GM12878 (cell line): Measurements from ENCODE around the gene CHD6. TPM values are rescaled to one million over a fixed set of nuclear protein-coding genes. Genes with fewer than 3 reads are reported as not detected.

Source experiments
- ATAC-seq: fragments of 200-7000 bp; cut with Tn5 transposase; 3 replicates; pipeline ENCODE4 v1.9.1; 2020; ENCODE audit warnings: mild to moderate bottlenecking, moderate library complexity
- BruUV-seq: library from RNA; stranded (reverse); fragments of 400-500 nt; replicated peaks from 2 replicates; lab custom pipeline; 2021; lab: Mats Ljungman, UMichigan
- CTCF ChIA-PET: fragments of 300-600 bp; sonication (Branson Sonifier 250); formaldehyde crosslinking; extraction: SDS; loops from one replicate; lab custom pipeline; 2021; ENCODE audit warnings: inconsistent platforms; lab: Yijun Ruan, JAX
- POLR2A ChIA-PET: fragments of 350-600 bp; formaldehyde crosslinking; extraction: SDS; loops from one replicate; lab custom pipeline; 2021; ENCODE audit warnings: inconsistent platforms; lab: Charles Lee
- RAD21 ChIA-PET: fragments of 300-600 bp; sonication (Branson Sonifier 250); formaldehyde crosslinking; loops from one replicate; lab custom pipeline; 2023; ENCODE audit warnings: antibody characterized with exemption; ENCODE audit not compliant: unreplicated experiment; lab: Charles Lee
- SMC1A ChIA-PET: fragments of 300-600 bp; sonication (Branson Sonifier 250); formaldehyde crosslinking; loops from one replicate; lab custom pipeline; 2023; ENCODE audit not compliant: unreplicated experiment, uncharacterized antibody; lab: Charles Lee
- DNase-seq: peaks from one replicate; pipeline ENCODE4 v3.0.0-alpha.2; 2011; ENCODE audit warnings: low read depth, low spot score
- FAIRE-seq: peaks from 3 replicates; lab custom pipeline; 2011; peaks lifted over from hg19 to GRCh38; lab: Jason Lieb, UNC
- H2AFZ ChIP-seq: 2 replicates; pipeline ENCODE4 v1.6.0; 2011; ENCODE audit warnings: low read depth, low read length, control low read depth; ENCODE audit not compliant: control insufficient read depth
- H3K27ac ChIP-seq: 2 replicates; pipeline ENCODE4 v1.5.1; 2011; ENCODE audit warnings: control low read depth; ENCODE audit not compliant: control insufficient read depth, insufficient read depth
- H3K27me3 ChIP-seq, 2 experiments: replicated peaks in 1 of 2; 2 replicates each; pipeline versions ENCODE4 v1.6.0 to v1.6.1; 2011; ENCODE audit warnings: low read length in 1 of 2; ENCODE audit not compliant: control insufficient read depth in 2 of 2, insufficient read depth in 2 of 2
- H3K36me3 ChIP-seq, 2 experiments: 2 replicates each; pipeline ENCODE4 v1.5.1; 2011; ENCODE audit warnings: low read length in 1 of 2; ENCODE audit not compliant: control insufficient read depth in 2 of 2, insufficient read depth in 2 of 2
- H3K4me1 ChIP-seq: 2 replicates; pipeline ENCODE4 v1.6.1; 2011; ENCODE audit warnings: mild to moderate bottlenecking, low read length, moderate library complexity, mixed read lengths; ENCODE audit not compliant: control insufficient read depth, insufficient read depth
- H3K4me2 ChIP-seq: 2 replicates; pipeline ENCODE4 v1.6.0; 2011; ENCODE audit warnings: control low read depth; ENCODE audit not compliant: control insufficient read depth, insufficient read depth
- H3K4me3 ChIP-seq: fragments of 200-600 bp; sonication (generic); 2 replicates; pipeline ENCODE4 v1.5.1; 2016
- H3K79me2 ChIP-seq: 2 replicates; pipeline ENCODE4 v1.6.0; 2011; ENCODE audit warnings: low read length; ENCODE audit not compliant: control insufficient read depth, insufficient read depth
- H3K9ac ChIP-seq: 2 replicates; pipeline ENCODE4 v1.8.0; 2011; ENCODE audit warnings: low read length, control low read depth, mixed read lengths; ENCODE audit not compliant: control insufficient read depth, insufficient read depth
- H3K9me3 ChIP-seq: replicated peaks from 3 replicates; pipeline ENCODE4 v1.5.1; 2011; ENCODE audit warnings: mild to moderate bottlenecking, low read length; ENCODE audit not compliant: control insufficient read depth, insufficient read depth
- H4K20me1 ChIP-seq: 2 replicates; pipeline ENCODE4 v1.6.0; 2011; ENCODE audit not compliant: control insufficient read depth, insufficient read depth
- CEBPB ChIP-seq, 2 experiments: fragments of 150-350 bp in 1 of 2; IDR thresholded peaks; 2 replicates each; pipeline ENCODE4 v1.6.1; 2012 to 2014; ENCODE audit warnings: low read depth in 2 of 2, low read length in 2 of 2, borderline replicate concordance in 1 of 2, inconsistent platforms in 1 of 2
- CHD4 ChIP-seq: fragments of 200-600 bp; sonication (generic); IDR thresholded peaks from 2 replicates; pipeline ENCODE4 v1.6.1; 2016; ENCODE audit warnings: mild to moderate bottlenecking
- EED ChIP-seq: sonication (generic); IDR thresholded peaks from 2 replicates; pipeline ENCODE4 v1.6.1; 2016; ENCODE audit warnings: antibody characterized with exemption, low read depth
- IKZF1 ChIP-seq: fragments of 450-650 bp; conservative IDR thresholded peaks from 2 replicates; pipeline ENCODE4 v1.6.1; 2017; ENCODE audit warnings: antibody characterized with exemption, mild to moderate bottlenecking
- JUNB ChIP-seq: IDR thresholded peaks from 2 replicates; pipeline ENCODE4 v1.6.1; 2016; ENCODE audit warnings: antibody characterized with exemption, mild to moderate bottlenecking
- POLR2A ChIP-seq: IDR thresholded peaks from 2 replicates; pipeline ENCODE4 v1.6.1; 2011; ENCODE audit warnings: low read depth, mild to moderate bottlenecking, low read length
- SIN3A ChIP-seq: IDR thresholded peaks from 2 replicates; pipeline ENCODE4 v1.6.1; 2012; ENCODE audit warnings: low read depth, low read length, improper control_type of control experiment
- SREBF2 ChIP-seq: IDR thresholded peaks from 2 replicates; pipeline ENCODE4 v1.6.1; 2012; ENCODE audit warnings: mild to moderate bottlenecking, low read length
- SUPT20H ChIP-seq: IDR thresholded peaks from 2 replicates; pipeline ENCODE4 v1.6.1; 2011; ENCODE audit warnings: low read depth, mild to moderate bottlenecking, low read length, moderate library complexity, borderline replicate concordance; ENCODE audit not compliant: control insufficient read depth
- WGBS: methylation state at CpG from one replicate; pipeline ENCODE4 v1.1.6; 2016; ENCODE audit warnings: low lambda C conversion rate; ENCODE audit not compliant: insufficient replicate concordance, insufficient coverage; ENCODE audit errors: missing lambda C conversion rate; 5-methylcytosine and 5-hydroxymethylcytosine counted together
- in situ Hi-C: fragments of 300-500 bp; cut with MboI; formaldehyde crosslinking; loops from 9 replicates; pipeline ENCODE4 v1.14.3; 2018; ENCODE audit warnings: mixed read lengths
- intact Hi-C: fragments of 100-400 bp; cut with micrococcal nuclease; formaldehyde crosslinking; loops from one replicate; pipeline ENCODE4 v1.14.2; 2022; ENCODE audit not compliant: unreplicated experiment
- polyA plus RNA-seq, 11 experiments: library from polyadenylated mRNA; depleted of rRNA in 4 of 11; unstranded in 6 of 11; stranded (reverse) in 5 of 11; fragments of >200 nt; fragmentation: Nextera tagmentation in 4 of 11; fragmentation: Illumina TruSeq in 1 of 11; extraction: Ambion mirVana in 4 of 11; extraction: Trizol in 1 of 11; gene quantifications; 1 replicate in 1 of 11; 2 replicates in 10 of 11; pipeline versions ENCODE4 v1.2.1 to v1.2.3, GENCODE V29; 2011 to 2016; ENCODE audit warnings: inconsistent platforms in 2 of 11, missing spikeins in 2 of 11, low read depth in 1 of 11
- total RNA-seq, 4 experiments: library from RNA; depleted of rRNA in 3 of 4; stranded (reverse); fragments of >200 nt in 3 of 4; fragmentation: Illumina TruSeq in 1 of 4; extraction: Trizol in 1 of 4; gene quantifications; 2 replicates each; pipeline versions ENCODE4 v1.2.1 to v1.2.3, GENCODE V29; 2013 to 2021
- TF ChIP-seq, protein P1 (sequence below), 3 experiments: IDR thresholded peaks in 2 of 3; conservative IDR thresholded peaks in 1 of 3; 2 replicates each; pipeline ENCODE4 v1.5.1; 2011; ENCODE audit warnings: low read depth in 3 of 3, low read length in 3 of 3, mild to moderate bottlenecking in 3 of 3, control low read depth in 2 of 3, moderate library complexity in 2 of 3, inconsistent platforms in 1 of 3, mixed read lengths in 1 of 3; ENCODE audit not compliant: control insufficient read depth in 2 of 3, insufficient read depth in 1 of 3; ENCODE audit errors: extremely low read depth in 1 of 3
- TF ChIP-seq, protein P2 (sequence below): IDR thresholded peaks from 2 replicates; pipeline ENCODE4 v1.6.1; 2011; ENCODE audit warnings: low read depth, mild to moderate bottlenecking, low read length, moderate library complexity, borderline replicate concordance; ENCODE audit errors: extremely low read depth
- TF ChIP-seq, protein P3 (sequence below): fragments of 450-650 bp; IDR thresholded peaks from 2 replicates; pipeline ENCODE4 v1.6.1; 2018; ENCODE audit warnings: borderline replicate concordance, mild to moderate bottlenecking; ENCODE audit not compliant: partially characterized antibody

CHD6 gene
- total and polyA plus RNA-seq, 10 of the 15 experiments (the other 5 are each of a cell fraction or from before 2014, with no cell fraction given): 4.3 to 25.5 (median 17.1) TPM

DNA sequence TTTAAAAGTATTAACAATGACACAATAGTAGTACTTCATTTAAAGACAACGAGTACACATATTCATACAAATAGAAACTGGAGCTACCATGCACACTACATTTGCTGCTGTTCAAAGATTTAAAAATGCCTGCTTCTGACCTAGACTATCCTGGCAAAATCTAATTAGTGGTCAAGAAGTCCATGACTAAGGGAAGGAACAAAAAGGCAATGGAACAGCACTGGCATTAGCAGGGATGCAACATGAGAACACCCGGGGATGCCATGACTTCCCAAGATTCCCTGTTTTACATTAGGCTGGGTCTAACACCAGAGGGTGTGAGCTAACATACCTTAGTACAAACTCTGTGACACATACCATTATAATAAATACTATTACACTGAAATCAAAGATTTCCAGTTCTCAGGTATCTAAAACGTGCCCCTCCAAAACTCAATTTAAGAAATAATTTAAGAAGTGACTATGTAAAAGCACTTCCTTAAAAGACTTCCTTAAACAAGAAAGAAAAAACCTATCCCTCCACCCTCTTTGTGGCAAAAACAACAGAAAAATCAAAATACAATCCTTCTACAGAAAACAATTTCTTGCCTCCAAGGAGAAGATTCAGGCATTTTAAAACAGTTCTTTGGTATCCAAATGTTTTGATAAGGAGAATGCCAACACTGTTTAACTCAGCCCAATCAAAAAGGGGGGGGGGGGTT is 25.5 kb downstream of the CHD6 start:
- Histone ChIP-seq H3K4me1 (no peaks in the 10 kb centered on the region), H3K27me3 (no peaks in the 10 kb centered on the region), H3K9ac (no peak overlapping the region), H3K9me3 (peaks cover 20% of the 10 kb centered on the region), H3K27ac (no peak overlapping the region), H2AFZ (no peak overlapping the region), H3K4me2 (no peak overlapping the region), H3K4me3 (no peak overlapping the region), H3K36me3 (no peaks in the 10 kb centered on the region), H3K79me2 (peaks cover 5% of the 10 kb centered on the region), H4K20me1 (no peaks in the 10 kb centered on the region)
- RAD21 ChIA-PET: no interaction called here
- in situ Hi-C loops: no loop called here
- TF ChIP-seq SREBF2: no peak
- TF ChIP-seq, protein P1, sequence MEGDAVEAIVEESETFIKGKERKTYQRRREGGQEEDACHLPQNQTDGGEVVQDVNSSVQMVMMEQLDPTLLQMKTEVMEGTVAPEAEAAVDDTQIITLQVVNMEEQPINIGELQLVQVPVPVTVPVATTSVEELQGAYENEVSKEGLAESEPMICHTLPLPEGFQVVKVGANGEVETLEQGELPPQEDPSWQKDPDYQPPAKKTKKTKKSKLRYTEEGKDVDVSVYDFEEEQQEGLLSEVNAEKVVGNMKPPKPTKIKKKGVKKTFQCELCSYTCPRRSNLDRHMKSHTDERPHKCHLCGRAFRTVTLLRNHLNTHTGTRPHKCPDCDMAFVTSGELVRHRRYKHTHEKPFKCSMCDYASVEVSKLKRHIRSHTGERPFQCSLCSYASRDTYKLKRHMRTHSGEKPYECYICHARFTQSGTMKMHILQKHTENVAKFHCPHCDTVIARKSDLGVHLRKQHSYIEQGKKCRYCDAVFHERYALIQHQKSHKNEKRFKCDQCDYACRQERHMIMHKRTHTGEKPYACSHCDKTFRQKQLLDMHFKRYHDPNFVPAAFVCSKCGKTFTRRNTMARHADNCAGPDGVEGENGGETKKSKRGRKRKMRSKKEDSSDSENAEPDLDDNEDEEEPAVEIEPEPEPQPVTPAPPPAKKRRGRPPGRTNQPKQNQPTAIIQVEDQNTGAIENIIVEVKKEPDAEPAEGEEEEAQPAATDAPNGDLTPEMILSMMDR (IDR thresholded peaks at IDR 0.05 in 2 of 3, conservative IDR thresholded peaks at IDR 0.05 in 1 of 3; ENCODE audit: control insufficient read depth in 2 of 3, extremely low read depth in 1 of 3, insufficient read depth in 1 of 3, low read depth in 3 of 3, low read length in 3 of 3): no peak
- TF ChIP-seq EED: no peak
- TF ChIP-seq CEBPB (IDR thresholded peaks at IDR 0.05; ENCODE audit: borderline replicate concordance in 1 of 2, low read depth in 2 of 2, low read length in 2 of 2): no peak
- no peak for TF ChIP-seq JUNB
- no peak for TF ChIP-seq POLR2A
- TF ChIP-seq SUPT20H: no peak
- TF ChIP-seq CHD4: no peak
- TF ChIP-seq, protein P2, sequence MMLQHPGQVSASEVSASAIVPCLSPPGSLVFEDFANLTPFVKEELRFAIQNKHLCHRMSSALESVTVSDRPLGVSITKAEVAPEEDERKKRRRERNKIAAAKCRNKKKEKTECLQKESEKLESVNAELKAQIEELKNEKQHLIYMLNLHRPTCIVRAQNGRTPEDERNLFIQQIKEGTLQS: no peak
- no peak for TF ChIP-seq IKZF1
- TF ChIP-seq, protein P3, sequence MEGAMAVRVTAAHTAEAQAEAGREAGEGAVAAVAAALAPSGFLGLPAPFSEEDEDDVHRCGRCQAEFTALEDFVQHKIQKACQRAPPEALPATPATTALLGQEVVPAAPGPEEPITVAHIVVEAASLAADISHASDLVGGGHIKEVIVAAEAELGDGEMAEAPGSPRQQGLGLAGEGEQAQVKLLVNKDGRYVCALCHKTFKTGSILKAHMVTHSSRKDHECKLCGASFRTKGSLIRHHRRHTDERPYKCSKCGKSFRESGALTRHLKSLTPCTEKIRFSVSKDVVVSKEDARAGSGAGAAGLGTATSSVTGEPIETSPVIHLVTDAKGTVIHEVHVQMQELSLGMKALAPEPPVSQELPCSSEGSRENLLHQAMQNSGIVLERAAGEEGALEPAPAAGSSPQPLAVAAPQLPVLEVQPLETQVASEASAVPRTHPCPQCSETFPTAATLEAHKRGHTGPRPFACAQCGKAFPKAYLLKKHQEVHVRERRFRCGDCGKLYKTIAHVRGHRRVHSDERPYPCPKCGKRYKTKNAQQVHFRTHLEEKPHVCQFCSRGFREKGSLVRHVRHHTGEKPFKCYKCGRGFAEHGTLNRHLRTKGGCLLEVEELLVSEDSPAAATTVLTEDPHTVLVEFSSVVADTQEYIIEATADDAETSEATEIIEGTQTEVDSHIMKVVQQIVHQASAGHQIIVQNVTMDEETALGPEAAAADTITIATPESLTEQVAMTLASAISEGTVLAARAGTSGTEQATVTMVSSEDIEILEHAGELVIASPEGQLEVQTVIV: no peak
- TF ChIP-seq SIN3A: no peak
- FAIRE-seq (peak; percentile 7), DNase-seq (no peak), ATAC-seq (no peak)
- no TSS peak for BruUV-seq
- 64% methylated on average over 3 of the region's 3 CpGs for WGBS
- CTCF ChIA-PET: no interaction called here
- SMC1A ChIA-PET: interaction anchor here (0.9 to 3.0 kb wide), 3 partner anchors 15 to 25 kb away, joined by 3 to 12 read pairs (median 7); partner anchors contain the start of gene CHD6
- POLR2A ChIA-PET: interaction anchor here (0.9 kb wide), 1 partner anchor 40 kb away, joined by 3 read pairs; no protein-coding TSS in a partner anchor
- intact Hi-C loops: no loop called here
